SK-N-SH treated with all-trans-retinoic acid at 6 μM for 48 hours (cell line): ENCODE results near the gene ZKSCAN5.

Source experiments
- ARNTL ChIP-seq: fragments of 450-650 bp; formaldehyde crosslinking; IDR thresholded peaks from 2 replicates; pipeline ENCODE4 v1.5.0; 2020; ENCODE audit warnings: low read depth, mild to moderate bottlenecking, moderate library complexity, borderline replicate concordance
- BACH2 ChIP-seq: fragments of 250-450 bp; sonication (Bioruptor Pico); IDR thresholded peaks from 2 replicates; pipeline ENCODE4 v1.9.0; 2021; ENCODE audit warnings: mild to moderate bottlenecking, borderline replicate concordance
- CREB5 ChIP-seq: fragments of 250-450 bp; sonication (Bioruptor Pico); IDR thresholded peaks from 2 replicates; pipeline ENCODE4 v1.5.1; 2020; ENCODE audit warnings: low read depth, mild to moderate bottlenecking, moderate library complexity
- CSDC2 ChIP-seq: fragments of 250-450 bp; sonication (Bioruptor Pico); IDR thresholded peaks from 2 replicates; pipeline ENCODE4 v1.5.0; 2020; ENCODE audit warnings: mild to moderate bottlenecking, moderate library complexity
- CSRNP3 ChIP-seq: fragments of 250-450 bp; sonication (Bioruptor Pico); IDR thresholded peaks from 2 replicates; pipeline ENCODE4 v1.5.1; 2021; ENCODE audit warnings: mild to moderate bottlenecking, moderate library complexity
- PATZ1 ChIP-seq: fragments of 250-450 bp; sonication (Bioruptor Pico); IDR thresholded peaks from 2 replicates; pipeline ENCODE4 v1.8.0; 2020; ENCODE audit warnings: mild to moderate bottlenecking, moderate library complexity, borderline replicate concordance
- RARB ChIP-seq: fragments of 250-450 bp; sonication (Bioruptor Pico); IDR thresholded peaks from 2 replicates; pipeline ENCODE4 v1.8.0; 2021; ENCODE audit warnings: mild to moderate bottlenecking, moderate library complexity
- TCF4 ChIP-seq: fragments of 250-450 bp; sonication (Bioruptor Pico); IDR thresholded peaks from 2 replicates; pipeline ENCODE4 v1.8.0; 2021; ENCODE audit warnings: mild to moderate bottlenecking, moderate library complexity, borderline replicate concordance
- ZC3H10 ChIP-seq: fragments of 250-450 bp; sonication (Bioruptor Pico); IDR thresholded peaks from 2 replicates; pipeline ENCODE4 v1.5.1; 2021; ENCODE audit warnings: mild to moderate bottlenecking, moderate library complexity
- ZFP3 ChIP-seq: fragments of 250-450 bp; sonication (Bioruptor Pico); IDR thresholded peaks from 2 replicates; pipeline ENCODE4 v1.5.0; 2020; ENCODE audit warnings: mild to moderate bottlenecking, moderate library complexity
- ZFP30 ChIP-seq: fragments of 450-650 bp; formaldehyde crosslinking; IDR thresholded peaks from 2 replicates; pipeline ENCODE4 v1.5.0; 2022; ENCODE audit warnings: mild to moderate bottlenecking, moderate library complexity
- ZNF565 ChIP-seq: fragments of 450-650 bp; formaldehyde crosslinking; conservative IDR thresholded peaks from 2 replicates; pipeline ENCODE4 v1.5.0; 2020; ENCODE audit warnings: low read depth, mild to moderate bottlenecking, moderate library complexity
- ZNF70 ChIP-seq: fragments of 450-650 bp; formaldehyde crosslinking; IDR thresholded peaks from 2 replicates; pipeline ENCODE4 v1.5.0; 2020; ENCODE audit warnings: mild to moderate bottlenecking, moderate library complexity

GRCh38 chr7:99504281-99504602 lies 220 bp upstream of the ZKSCAN5 start:
- no peak for TF ChIP-seq CSRNP3
- TF ChIP-seq PATZ1 (CRISPR knock-in tag), result no peak
- no peak for TF ChIP-seq ZFP30 (CRISPR knock-in tag)
- no peak for TF ChIP-seq ZFP3
- TF ChIP-seq ZC3H10, result no peak
- no peak for TF ChIP-seq ZNF565 (CRISPR knock-in tag)
- no peak for TF ChIP-seq ARNTL (CRISPR knock-in tag)
- TF ChIP-seq ZNF70 (CRISPR knock-in tag), result 0 out of 2 replicates have a peak, but pooled peaks have one; percentile 29
- no peak for TF ChIP-seq RARB (CRISPR knock-in tag)
- TF ChIP-seq TCF4 (CRISPR knock-in tag), result no peak
- TF ChIP-seq CREB5, result no peak
- no peak for TF ChIP-seq BACH2 (CRISPR knock-in tag)
- no peak for TF ChIP-seq CSDC2 (CRISPR knock-in tag)
